Measurements from ENCODE around the gene CNTNAP1.

GRCh38 chr17:42678951-42679491 lies 3.3 kb upstream of the CNTNAP1 start:
- TF ChIP-seq CTCF (conservative IDR thresholded peaks at IDR 0.05; ENCODE audit: low read depth, low read length) (no peak), EZH2 (IDR thresholded peaks at IDR 0.05; ENCODE audit: borderline replicate concordance, low read depth, low read length, poor library complexity, severe bottlenecking) (no peak)

Measured in A673 (cell line).